HG02642 (cell line): Measurements from ENCODE around the gene POTEI.
"Not testable (repeated sequence)": the region's sequence is repeated elsewhere in the genome, so short reads cannot be mapped to it uniquely, and the experiment has no call there.

Experiments used
- ATAC-seq: cut with Tn5 transposase; IDR thresholded peaks from one replicate; pipeline ENCODE4 v1.9.1; 2021; ENCODE audit warnings: mild to moderate bottlenecking; ENCODE audit not compliant: unreplicated experiment, poor library complexity

The POTEI gene

GRCh38 chr2:130510807-130511746, 1.9 kb upstream of the POTEI start:
- not testable (repeated sequence) for ATAC-seq

GRCh38 chr2:130491073-130491472, 18.1 kb downstream of the POTEI start:
- not testable (repeated sequence) for ATAC-seq

- not testable (repeated sequence) for ATAC-seq
Measured at GRCh38 chr2:130455413-130455812, 53.7 kb downstream of the POTEI start.

GRCh38 chr2:130454712-130455083, 54.4 kb downstream of the POTEI start:
- not testable (repeated sequence) for ATAC-seq

- not testable (repeated sequence) for ATAC-seq
Measured at GRCh38 chr2:130453955-130454711, 55.0 kb downstream of the POTEI start.

- ATAC-seq: not testable (repeated sequence)
Measured at GRCh38 chr2:130452897-130453296, 56.2 kb downstream of the POTEI start.

- ATAC-seq: not testable (repeated sequence)
Measured at GRCh38 chr2:130451823-130452222, 57.3 kb downstream of the POTEI start.

GRCh38 chr2:130451278-130451677, 57.9 kb downstream of the POTEI start:
- ATAC-seq: not testable (repeated sequence)

- not testable (repeated sequence) for ATAC-seq
Measured at GRCh38 chr2:130450366-130450765, 58.8 kb downstream of the POTEI start.

- ATAC-seq: not testable (repeated sequence)
Measured at GRCh38 chr2:130427631-130428030, 81.5 kb downstream of the POTEI start.

- not testable (repeated sequence) for ATAC-seq
Measured at GRCh38 chr2:130418845-130419244, 90.3 kb downstream of the POTEI start.

- ATAC-seq: not testable (repeated sequence)
Measured at GRCh38 chr2:130416693-130417092, 92.4 kb downstream of the POTEI start.
